Kidney glomerular epithelial cell (primary cell): Measurements from ENCODE around the gene PPT2.
"Not testable (repeated sequence)": the region's sequence is repeated elsewhere in the genome, so short reads cannot be mapped to it uniquely, and the experiment has no call there.

Source experiments
- DNase-seq: peaks from one replicate; lab custom pipeline; 2025; lab: John Stamatoyannopoulos, UW

PPT2 gene

DNA sequence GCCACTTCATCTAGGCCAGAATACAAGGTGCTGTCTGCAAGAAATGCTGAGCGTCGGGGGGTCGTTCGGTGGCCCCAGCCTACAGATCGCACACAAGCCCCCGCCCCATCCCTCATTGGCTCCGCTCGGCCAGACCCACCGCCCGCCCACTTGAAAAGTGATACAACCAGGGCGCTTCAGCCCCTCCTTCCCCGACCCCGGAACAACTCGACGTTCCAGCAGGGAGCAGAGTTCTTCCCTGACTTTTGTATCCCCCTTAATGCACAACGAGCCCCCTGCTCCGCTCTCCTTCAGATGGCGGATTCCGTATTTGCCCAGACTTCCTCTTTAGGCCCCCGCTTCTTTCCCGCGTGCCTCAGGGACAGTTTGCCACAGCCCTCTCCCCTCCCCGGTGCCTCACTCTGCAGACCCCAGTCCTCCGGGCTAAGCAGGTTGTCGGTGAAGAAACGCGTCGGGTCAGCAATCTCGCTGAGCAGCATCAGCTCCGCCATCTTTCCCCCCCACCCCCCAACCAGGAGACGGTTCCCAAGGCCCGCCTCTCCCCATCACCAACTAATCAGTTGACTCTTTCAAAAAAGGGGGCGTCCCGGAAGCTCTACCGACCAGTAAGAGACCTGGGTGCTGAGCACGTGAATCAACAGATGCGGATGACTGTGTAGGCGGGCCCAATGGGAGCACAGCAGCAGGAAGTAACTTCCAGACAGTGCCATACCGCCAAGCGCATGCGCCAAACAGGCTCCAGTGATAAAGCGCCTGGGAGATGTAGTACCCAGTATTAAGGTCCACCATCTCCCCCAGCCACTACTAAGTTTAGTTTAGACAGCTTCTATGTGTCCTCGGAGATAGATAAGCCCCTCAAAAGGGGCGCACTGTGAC is 26.0 kb upstream of the PPT2 start, which contains the start of gene ATF6B:
TSS of gene ATF6B (minus strand) at position 530 of the 876 bp plus-strand sequence. CDS start at position 491, 39 bp downstream.
- DNase-seq = peak; percentile 100

GRCh38 chr6:32128751-32129296 is 25.1 kb upstream of the PPT2 start:
- DNase-seq = no peak

- DNase-seq = no peak
These were observed 24.4 kb upstream of the PPT2 start for GRCh38 chr6:32129297-32130088.

- DNase-seq = no peak
These were observed 22.4 kb upstream of the PPT2 start for GRCh38 chr6:32131439-32131948.

- no peak for DNase-seq
These were observed 21.8 kb upstream of the PPT2 start for GRCh38 chr6:32132110-32132509.

- DNase-seq = no peak
These were observed 20.2 kb upstream of the PPT2 start for GRCh38 chr6:32133786-32134185.

GRCh38 chr6:32137454-32137853 is 16.5 kb upstream of the PPT2 start:
- DNase-seq = no peak

GRCh38 chr6:32139590-32139989 is 14.4 kb upstream of the PPT2 start:
- DNase-seq = no peak

GRCh38 chr6:32140420-32141046 is 13.4 kb upstream of the PPT2 start:
- DNase-seq = no peak

- not testable (repeated sequence) for DNase-seq
These were observed 9.7 kb upstream of the PPT2 start for GRCh38 chr6:32144238-32144637.

GRCh38 chr6:32146287-32146686 is 7.7 kb upstream of the PPT2 start:
- DNase-seq = no peak

GRCh38 chr6:32146687-32147086 is 7.3 kb upstream of the PPT2 start:
- DNase-seq = no peak

DNA sequence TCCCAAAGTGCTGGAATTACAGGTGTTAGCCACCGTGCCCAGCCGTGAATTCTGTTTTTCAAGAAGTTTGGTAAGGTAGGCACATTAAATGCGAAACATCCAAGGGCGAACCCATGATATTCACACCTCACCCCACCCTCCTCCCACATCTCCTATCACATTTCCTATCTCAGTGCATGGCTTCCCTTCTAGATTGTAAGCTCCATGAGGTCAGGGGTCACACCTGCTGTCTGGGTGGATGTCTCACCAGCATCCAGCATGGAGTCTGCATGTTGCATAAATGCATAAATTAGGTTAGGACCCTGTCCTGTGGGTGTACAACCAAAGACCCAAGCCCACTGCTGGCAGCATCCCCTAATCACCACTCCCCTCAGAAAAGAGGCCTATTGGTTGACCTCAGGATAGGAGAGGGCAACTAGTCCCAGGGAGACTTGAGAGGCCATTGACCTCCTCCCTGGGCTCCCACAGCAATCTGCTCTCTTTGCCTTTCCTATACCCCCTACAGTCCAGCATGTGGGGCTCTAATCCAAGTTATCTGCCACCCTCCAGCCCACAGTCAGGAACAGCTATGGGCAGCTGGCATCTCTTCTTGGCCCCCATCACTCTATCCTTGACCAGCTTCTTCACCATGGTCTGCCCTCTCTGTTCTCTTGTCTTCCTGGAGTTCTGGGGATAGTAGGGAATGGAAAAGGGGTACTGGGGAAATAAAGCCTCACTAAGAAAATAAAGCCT is 6.4 kb upstream of the PPT2 start:
- DNase-seq = no peak

GRCh38 chr6:32148289-32149091 is 5.5 kb upstream of the PPT2 start:
- DNase-seq = no peak

DNA sequence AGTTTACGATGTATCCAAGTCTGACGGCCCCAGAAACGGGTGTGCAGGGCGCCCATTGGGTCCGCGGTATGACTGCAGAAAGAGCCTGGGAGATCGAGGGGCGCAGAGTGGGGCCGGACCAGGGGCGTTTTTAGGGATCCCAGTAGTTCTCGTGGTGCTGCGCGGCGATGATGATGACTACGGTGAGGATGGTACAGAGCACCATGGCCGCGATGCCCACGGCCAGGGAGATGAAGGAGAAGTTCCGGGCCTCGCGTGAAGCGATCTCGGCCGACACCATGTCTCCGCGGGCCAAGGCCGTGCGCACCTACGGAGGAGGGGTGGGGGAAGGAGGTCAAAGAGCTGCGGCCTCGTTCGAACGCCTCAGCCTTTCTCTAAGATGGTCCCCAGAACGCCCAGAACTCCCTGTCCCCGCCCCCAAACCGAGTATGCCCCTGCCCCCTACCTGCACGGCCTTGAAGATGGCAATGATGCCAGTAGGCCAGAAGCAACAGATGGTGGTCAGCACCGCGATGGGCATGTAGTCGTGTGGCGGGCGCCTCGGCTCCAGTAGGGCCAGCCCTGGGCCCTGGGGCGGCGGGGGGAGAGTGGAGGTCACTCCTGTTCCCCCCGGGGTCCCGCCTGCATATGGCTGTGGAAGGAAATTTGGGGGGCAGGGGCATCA is 4.7 kb upstream of the PPT2 start:
- no peak for DNase-seq

DNA sequence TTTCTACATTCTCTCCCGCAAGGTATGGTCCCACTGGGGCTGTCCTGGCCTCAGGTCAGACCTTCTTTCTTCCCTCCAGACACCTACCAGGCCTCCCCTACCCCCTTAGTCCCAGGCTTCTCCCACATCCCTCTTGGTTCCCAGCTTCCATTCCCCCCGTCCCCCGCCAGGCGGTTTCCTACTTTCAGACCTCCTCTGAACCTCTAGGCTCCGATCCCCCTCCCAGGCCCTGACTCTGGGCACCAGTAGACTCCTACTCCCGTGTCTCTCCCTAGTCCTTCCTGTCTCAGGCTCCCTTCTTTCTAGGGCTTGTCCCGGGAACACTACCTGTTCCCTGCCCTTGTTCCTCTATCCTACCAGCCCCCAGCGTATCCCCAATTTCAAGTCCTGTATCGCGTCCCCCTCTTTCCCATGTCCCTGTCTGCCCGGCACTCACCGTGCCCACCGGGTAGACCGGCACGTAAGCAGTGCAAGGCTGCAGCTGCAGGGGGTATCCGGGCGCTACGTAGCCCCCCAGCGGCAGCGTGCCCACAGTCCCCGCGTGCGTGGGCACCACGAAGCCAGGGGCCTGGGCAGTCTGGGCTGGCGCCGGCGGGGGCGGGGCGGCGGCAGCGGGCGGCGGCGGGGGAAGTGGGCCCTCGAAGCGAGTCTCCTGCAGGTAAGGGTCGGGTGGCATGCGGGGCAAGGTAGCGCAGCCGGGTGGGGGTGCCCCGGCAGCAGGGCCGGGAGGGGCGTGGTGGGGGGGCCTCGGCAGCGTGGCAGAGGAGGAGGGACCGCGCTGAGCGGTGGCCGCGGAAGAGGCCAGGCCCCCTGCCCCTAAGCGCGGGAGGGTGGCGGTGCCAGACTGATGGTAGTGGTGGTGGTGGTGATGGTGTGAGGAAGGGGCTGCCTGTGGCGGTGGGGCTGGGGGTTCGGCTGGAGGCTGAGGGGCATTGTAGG is 3.7 kb upstream of the PPT2 start:
- DNase-seq = no peak

DNA sequence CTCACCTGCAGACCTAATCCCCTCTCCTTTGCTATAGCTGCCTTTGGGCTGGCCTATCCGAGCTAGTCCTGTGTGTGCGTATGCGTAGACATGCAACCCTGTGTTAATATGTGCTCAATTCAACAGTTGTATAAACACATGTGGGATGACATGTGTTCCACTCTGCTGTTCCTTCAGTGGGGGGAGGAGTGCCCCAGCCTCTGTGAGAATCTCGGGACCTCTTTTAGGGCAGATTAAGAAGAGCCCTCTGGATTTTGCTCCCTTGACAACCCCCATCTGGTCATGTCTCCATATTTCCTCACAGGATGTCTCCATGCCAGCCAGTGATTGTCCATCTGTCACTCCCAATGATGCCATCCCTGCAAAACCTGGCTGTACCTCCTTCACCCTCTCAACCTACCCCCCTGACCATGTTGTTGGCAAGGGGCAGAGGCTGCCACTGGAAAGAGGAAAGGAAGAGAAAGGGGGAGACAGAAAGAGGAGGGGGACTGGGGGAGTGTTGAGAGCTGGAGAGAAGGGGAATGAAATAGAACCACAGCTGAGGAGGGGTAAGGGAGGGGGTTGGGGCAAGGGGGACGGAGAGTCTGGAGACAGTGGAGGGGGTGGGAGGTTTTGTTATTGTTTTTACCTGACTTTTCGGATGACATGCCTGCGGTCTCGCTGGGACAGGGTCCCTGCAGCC is 2.6 kb upstream of the PPT2 start:
- DNase-seq = no peak
